ENCODE results near the gene TRPM7.
"Not testable (repeated sequence)": the region's sequence is repeated elsewhere in the genome, so short reads cannot be mapped to it uniquely, and the experiment has no call there.

Gene TRPM7, protein sequence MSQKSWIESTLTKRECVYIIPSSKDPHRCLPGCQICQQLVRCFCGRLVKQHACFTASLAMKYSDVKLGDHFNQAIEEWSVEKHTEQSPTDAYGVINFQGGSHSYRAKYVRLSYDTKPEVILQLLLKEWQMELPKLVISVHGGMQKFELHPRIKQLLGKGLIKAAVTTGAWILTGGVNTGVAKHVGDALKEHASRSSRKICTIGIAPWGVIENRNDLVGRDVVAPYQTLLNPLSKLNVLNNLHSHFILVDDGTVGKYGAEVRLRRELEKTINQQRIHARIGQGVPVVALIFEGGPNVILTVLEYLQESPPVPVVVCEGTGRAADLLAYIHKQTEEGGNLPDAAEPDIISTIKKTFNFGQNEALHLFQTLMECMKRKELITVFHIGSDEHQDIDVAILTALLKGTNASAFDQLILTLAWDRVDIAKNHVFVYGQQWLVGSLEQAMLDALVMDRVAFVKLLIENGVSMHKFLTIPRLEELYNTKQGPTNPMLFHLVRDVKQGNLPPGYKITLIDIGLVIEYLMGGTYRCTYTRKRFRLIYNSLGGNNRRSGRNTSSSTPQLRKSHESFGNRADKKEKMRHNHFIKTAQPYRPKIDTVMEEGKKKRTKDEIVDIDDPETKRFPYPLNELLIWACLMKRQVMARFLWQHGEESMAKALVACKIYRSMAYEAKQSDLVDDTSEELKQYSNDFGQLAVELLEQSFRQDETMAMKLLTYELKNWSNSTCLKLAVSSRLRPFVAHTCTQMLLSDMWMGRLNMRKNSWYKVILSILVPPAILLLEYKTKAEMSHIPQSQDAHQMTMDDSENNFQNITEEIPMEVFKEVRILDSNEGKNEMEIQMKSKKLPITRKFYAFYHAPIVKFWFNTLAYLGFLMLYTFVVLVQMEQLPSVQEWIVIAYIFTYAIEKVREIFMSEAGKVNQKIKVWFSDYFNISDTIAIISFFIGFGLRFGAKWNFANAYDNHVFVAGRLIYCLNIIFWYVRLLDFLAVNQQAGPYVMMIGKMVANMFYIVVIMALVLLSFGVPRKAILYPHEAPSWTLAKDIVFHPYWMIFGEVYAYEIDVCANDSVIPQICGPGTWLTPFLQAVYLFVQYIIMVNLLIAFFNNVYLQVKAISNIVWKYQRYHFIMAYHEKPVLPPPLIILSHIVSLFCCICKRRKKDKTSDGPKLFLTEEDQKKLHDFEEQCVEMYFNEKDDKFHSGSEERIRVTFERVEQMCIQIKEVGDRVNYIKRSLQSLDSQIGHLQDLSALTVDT (N-terminal part only)

DNA sequence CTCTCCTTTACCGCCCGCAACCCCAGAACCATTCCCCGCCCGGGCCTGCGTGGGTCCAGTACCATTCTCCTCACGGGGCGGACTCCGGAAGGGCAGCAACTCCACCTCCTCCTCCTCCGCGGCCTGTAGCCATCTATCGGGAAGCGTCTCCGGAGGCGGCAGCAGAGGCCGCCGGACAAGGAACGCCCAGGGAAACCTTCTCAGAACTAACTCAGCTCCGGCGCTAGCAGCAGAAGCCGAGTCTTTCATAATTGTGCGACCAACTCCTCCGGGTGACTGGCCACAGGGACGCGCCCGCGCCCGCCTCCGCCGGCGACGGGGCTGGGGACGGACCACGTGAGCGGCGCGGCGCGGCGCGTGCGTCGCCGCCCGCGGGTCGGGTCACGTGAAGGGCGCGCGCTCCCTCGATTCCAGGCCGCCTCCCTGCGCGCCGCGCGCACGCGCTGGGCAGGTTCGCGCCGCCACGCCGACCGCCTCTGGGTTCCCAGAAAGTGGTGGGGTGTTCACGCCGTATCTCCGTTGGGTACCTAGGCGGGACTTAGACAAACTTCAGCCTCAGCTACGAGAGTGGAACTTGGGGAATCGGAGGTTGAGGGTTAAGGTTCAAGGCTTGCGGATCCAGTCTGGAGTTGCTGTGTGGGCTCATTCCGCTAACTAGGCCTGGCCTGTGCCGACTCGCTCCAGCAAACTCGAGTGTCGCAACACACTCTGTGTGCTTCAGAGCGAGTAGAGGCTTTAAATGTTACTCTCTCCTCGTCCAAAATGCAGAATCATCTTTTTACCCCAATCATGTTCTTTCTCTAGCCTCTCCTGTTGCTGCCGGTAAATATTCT, at the start of gene TRPM7:
TSS of gene TRPM7 (minus strand) at position 329 of the 833 bp plus-strand sequence. CDS start at position 65, 264 bp downstream.
- peak; percentile 53 for DNase-seq

DNA sequence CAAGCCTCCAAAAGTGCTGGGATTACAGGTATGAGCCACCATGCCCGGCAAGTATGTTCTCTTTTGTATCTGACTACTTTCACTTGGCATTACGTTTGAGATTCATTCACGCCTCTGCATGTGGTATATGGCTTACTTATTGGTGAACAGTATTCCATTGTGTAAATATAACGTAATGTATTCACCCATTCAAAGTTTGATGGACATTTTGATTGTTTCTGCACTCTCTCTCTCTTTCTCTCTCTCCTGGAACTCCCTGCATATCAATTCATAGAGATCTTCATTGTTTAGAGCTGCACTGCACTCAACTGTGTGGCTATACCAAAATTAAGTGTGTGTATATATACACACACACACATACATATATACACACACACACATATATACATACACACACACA, 48.6 kb upstream of the TRPM7 start:
- no peak for DNase-seq

DNA sequence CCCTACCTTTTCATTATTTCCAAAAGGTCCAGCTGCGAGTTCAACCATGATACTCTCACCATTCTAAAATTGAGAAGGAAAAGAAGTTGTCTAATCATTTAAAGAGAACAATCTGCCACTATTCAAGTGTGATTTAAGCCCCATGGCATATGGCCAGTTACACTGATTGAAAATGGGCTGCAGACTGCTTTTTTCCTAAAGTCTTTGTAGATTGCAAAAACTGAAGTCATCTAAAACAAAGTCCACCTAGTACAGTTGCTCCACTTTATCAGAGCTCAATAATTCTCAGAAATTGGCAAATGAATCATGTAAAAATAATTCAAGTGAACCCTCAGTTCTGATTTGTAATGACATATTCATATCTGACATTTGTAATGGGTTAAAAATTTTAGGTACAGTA, 39.7 kb upstream of the TRPM7 start:
- DNase-seq, result no peak

DNA sequence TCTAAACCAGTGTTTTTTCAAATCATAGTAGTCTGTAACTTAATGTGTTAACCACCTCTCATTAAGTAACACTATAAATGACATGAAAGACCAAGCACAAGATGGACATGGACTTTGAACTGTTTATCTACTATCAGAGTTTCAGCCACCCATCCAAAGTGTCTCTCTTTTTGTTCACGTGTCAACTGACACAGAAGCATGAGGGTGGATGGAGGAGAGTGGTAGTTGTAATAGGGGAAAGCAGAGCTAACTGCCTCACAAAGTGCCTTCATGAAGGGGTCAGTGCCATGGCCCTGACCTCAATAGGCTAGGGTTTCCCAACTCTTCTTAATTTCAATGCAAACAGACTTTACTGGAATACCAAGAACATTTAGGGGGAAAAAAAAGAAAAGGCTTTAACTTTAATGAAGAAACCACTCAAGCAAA, 32.1 kb upstream of the TRPM7 start:
- no peak for DNase-seq

DNA sequence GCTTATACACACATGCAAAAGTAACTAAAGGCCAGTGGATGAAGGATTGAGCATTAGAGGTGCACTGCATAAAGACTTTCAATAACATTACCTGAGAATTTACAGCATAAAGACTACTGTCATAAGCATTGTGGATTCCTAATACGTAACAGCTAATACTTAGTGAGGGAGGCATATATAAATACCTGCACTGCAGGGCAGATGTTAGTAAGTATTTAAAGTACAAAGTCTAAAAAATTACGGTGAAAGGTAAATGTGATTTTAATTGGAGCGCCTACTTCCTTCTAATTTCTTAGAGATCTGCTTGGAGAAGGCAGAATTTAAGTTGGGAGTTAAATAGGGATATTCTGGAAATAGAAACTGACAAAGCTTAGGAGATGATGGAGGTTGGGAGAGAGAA, 25.4 kb upstream of the TRPM7 start:
- DNase-seq, result no peak

DNA sequence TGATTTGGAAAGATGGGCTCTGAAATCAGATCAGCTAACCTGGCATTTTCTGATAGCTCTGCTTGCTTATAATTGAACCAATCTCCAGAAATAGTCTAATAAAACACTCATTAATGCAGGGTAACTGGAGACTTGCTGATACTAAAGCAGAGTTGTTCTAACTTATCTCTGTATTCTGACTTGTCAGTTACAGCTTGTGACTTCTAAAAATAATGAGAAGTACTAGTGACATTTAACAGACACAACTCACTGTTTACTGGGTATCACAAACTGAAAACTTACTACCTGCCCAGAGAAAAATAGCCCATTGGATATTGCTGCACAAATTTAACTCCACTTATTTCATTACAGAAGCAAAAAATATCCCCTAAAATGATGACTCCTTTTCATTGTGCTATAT, 24.0 kb upstream of the TRPM7 start:
- no peak for DNase-seq

DNA sequence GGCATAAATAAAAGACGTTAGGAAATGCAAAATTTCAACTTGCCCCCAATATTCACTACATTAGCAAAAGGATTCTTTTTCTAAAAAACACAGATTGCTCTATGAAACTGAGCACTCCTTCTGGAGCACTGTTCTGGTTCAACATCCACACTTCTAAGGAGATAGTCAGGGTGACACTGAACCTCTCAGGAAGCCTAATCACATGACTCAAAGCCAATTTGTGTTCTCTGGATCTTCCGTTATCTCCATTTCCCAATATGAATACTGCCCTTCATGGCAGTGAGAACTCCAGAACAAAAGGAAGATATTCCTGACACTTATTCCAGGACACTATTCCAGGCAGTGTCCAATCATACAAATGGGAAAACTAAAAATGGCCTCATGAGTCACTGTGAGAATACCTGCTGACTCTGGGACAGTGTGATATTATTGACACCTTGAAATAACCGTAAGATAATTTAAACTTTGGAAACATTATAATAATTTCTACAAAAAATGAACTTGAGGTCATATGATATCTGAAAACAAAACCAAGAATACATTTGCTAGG, 21.4 kb upstream of the TRPM7 start:
- DNase-seq, result no peak

DNA sequence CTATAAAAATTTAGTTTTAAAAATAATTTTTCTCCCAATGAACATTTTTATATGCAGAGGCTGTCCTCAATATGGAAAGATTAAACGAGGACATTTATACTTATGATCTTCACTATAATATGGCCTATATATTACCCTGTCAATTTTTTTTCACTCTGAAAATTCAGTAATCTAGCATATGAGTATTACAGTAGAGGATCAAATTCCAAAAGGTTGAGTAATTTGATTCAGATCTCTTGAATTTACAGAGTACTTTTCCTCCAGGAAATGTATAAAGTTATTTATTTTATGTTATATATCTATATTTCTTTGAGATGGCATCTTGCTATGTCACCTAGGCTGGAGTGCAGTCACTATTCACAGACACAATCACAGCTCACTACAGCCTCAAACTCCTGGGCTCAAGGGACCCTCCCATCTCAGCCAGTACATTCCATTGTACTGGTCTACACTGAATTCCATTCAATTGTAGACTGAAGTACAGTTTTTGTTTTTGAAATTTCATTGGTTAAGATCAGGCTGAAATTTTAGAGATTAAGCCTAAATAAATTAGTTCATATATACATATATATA, 16.3 kb upstream of the TRPM7 start:
- no peak for DNase-seq

DNA sequence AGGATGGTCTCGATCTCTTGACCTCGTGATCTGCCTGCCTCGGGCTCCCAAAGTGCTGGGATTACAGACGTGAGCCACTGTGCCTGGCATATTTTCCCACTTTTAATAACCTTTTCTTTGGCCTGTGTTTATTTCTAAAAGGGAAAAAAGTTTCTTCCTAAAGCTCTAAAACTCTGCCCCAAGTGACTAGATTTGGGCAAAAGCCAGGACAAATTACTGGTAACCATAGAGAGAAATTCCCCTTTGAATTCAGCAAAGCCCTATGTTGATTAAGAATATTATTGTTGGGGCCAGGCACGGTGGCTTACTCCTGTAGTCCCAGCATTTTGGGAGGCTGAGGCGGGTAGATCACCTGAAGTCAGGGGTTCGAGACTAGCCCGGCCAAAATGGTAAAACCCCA, 11.5 kb upstream of the TRPM7 start:
- no peak for DNase-seq

DNA sequence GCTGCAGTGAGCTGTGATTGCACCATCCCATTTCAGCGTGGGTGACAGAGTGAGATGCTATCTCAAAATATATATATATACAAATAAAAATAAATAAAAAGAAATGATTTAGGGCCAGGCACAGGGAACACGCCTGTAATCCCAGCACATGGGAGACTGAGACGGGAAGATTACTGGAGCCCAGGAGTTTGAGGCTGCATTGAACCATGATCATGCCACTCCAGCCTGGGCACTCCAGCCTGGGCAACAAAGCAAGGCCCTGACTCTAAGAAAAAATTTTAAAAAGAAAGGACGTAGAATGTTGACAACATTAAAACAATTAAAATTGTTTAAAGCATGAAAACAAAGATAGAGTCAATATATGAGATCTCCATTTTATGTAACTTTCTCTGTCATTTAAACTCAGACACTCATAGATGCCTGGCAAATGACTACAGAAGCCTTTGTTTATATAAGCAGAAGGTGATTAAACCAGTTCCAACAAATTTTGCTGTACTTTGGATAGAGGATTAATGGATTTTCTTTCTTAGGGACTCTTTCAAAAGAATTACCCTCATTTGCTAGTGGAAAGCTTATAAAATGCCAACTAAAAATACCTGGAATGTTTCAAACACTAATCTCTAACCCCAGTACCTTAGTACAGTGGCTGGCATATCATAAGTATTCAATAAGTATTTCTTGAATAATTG, 10.7 kb upstream of the TRPM7 start:
- DNase-seq, result no peak

DNA sequence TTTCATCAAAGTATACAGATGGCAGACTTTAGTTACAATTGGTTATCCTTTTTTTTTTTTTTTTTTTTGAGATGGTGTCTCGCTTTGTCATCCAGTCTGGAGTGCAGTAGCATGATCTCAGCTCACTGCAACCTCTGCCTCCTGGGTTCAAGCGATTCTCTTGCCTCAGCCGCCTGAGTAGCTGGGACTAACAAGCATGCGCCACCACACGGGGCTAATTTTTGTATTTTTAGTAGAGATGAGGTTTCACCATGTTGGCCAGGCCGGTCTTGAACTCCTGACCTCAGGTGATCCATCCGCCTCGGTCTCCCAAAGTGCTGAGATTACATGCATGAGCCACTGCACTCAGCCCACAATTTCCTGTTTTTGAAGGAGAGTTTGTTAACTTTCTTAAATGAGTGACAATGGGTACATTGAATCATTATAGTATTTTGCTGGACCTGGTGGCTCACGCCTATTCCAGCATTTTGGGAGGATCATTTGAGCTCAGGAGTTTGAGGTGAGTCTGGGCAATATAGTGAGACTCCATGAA, 8.1 kb upstream of the TRPM7 start:
- not testable (repeated sequence) for DNase-seq

DNA sequence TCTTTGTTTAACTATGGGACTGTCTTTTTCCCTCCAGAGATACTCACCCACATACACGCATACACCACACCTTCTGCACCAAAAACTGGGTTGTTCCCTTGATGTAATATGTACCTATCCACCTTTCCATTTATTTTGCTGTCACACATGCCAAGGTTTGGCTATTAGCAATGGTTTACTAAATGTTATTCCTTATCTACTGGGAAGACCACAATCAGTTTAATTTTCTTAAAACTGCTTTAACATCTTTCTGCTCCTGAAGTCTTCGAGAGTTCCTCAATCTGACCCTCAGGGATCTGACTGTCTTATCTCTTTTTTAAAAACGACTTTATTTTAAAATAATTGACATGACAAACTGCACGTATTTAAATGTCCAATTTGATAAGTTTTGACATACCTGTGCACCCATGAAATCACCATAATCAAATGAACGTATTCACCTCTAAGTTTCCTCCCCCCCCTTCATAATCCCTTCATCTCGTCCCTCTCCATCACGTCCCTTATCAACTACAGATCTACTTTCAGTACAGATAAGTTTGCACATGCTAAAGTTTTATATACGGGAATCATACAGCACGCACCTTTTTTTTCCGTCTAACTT, 805 bp upstream of the TRPM7 start:
- DNase-seq, result no peak

DNA sequence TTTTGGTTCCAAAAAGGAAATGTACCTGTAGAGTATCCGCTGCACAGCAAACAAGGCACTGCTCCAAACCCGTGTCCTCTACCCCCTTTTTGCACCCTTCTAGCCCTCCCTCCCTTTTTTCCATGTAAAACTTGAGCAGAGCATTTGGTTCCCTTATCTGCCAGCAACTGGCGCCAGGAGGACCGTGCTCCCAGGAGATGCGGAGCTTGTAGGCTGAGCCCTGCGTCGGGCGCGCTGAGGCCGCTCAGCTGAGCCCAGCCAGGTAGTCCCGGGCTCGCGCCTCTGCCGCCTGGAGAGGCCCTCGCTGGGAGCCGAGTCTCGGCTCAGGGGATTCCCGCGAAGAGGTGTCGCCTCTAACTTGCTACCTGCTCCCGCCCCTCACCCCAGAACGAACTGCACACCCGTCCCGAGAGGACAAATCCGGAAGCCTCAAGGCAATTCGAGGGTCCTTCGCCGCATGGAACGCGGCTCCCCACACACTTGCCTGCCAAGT, 575 bp downstream of the TRPM7 start:
- DNase-seq, result no peak

DNA sequence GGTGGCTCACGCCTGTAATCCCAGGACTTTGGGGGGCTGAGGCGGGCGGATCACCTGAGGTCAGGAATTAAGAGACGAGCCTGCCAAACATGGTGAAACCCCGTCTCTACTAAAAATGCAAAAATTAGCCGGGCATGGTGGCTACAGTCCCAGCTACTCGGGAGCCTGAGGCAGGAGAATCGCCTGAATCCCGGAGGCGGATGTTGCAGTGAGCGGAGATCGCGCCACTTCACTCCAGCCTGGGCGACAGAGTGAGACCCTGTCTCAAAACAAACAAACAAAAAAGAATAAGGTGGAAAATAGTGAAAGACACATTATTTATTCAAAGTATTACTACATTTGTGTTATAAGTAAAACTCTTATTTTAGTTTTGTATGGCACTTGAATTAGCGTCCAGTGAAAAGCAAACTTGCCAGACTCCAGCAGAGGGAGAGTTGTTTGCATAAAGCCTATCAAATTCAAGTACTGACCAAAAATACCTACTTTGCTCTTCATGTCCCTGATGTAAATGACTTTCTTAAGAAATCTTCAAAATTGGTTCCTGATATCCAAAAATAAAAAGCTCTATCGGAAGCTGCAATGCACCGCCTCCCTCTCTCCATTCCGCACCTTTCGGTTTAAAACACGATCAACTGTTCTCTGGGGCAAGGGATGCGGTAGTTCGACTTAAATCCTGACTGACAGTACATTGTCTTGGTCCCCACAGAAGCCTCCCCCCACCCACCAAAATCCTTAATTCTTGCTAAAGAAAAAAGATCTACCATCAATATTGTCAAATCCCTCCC, 1.2 kb downstream of the TRPM7 start:
- DNase-seq, result no peak

DNA sequence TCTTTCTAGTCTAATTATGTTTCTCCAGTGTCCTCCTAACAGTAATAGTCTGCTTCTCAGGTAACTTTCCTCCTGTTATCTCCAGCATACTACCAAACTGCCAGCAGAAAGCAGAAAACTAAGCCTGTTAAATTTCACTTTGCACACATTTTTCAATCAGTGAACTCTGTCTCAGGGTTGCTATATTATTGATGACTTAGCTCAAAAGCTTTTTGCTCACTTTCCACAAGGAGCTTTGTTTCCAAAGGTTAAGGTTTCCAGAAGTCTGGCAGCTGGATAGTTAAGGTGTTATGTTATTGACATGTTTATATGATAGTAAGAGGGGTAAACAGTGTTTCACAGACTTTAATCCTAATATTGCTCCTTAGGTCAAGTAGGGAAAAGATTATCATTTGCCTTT, 5.1 kb downstream of the TRPM7 start:
- DNase-seq, result no peak

DNA sequence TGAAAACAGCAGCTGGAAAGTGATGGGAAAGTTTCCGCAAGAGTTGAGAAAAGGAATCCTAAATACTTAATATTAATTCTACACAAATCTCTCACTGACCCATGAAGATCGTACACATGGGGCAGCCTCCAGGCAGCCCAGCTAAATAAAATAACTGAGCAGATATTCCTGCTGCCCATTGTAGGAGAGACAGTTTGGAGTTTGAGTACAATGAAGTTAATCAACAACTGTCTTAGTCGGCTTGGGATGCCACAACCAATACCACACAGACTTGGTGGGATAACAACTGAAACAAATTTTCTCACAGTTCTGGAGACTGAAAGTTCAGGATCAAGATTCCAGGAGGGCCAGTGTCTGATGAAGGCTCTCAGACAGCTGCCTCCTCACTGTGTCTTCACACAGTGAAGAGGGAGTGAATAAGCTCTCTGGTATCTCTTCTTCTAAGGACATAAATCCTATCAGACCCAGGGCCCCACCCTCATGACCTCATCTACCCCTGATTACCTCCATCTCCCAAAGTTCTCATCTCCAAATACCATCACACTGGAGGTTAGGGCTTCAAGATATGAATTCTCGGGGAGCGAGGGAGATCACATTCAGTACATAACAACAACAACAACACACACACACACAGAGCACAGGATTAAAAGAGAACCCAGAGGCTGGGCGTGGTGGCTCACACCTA, 9.7 kb downstream of the TRPM7 start:
- no peak for DNase-seq

DNA sequence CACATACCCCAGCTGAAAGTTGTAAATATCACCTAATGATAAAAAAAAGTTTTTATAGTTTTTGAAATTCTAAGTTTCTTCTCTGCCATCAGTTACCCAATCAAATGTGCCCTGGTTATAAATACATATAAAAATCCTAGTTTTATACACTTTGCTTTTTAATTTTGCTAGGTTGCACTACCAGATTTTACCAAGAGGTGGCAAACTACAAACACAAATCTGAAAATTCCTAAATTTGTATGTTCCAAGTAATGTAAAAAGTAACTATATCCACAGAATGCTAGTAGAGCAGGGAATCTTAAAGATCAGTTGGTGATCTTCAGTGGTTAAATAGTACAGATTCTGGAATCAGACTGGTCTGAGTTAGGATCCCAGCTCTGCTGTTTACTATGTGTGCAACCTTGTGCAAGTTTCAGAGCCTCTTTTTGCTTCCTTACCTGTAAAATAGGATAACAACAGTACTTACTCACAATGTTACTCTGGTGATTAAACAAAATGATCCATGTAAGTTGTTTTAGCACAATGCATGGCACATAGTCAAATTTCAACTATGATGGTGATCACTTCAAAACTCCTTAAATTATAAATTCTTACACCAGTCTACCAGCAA, 11.0 kb downstream of the TRPM7 start:
- DNase-seq, result no peak

DNA sequence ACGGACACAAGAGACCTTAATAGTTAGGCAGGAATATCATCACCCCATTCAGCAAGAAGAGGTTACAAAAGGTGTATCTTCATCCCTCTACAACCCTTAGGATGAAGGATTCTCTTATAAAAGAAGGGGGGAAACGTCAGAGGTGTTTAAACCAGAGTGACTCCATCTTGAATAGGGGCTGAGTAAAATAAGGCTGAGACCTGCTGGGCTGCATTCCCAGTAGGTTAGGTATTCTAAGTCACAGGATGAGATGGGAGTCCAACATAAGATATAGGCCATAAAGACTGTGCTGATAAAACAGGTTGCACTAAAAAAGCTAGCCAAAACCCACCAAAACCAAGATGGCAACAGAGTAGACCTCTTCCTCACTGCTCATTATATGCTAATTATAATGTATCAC, 16.5 kb downstream of the TRPM7 start:
- no peak for DNase-seq
